ENCODE data around the gene MTHFD2L. TPM values are rescaled to one million over a fixed set of nuclear protein-coding genes. Genes with fewer than 3 reads are reported as not detected.

MTHFD2L gene
- total RNA-seq, 1 experiment from 2014 or later: 34.0 TPM

GRCh38 chr4:74109116-74109869 lies 48.6 kb upstream of the MTHFD2L start:
- TF ChIP-seq EZH2phosphoT487 (IDR thresholded peaks at IDR 0.05; ENCODE audit: borderline replicate concordance, low read length) (no peak), EZH2 (IDR thresholded peaks at IDR 0.05; ENCODE audit: low read length, unreplicated experiment) (no peak), CTCF (conservative IDR thresholded peaks at IDR 0.05; ENCODE audit: low read depth, low read length) (no peak)
- no peaks in the 10 kb centered on the region for H3K9me2 ChIP-seq (replicated peaks; ENCODE audit: low read length)
- H3K4me3 ChIP-seq (ENCODE audit: low read length): peak overlapping the region; percentile 45
- H3K9ac ChIP-seq (ENCODE audit: low read length): peak overlapping the region; percentile 85
- 0 out of 2 replicates have a peak overlapping the region, but pooled peaks have one; percentile 17 for H2AFZ ChIP-seq (ENCODE audit: low read length)
- H3K9me3 ChIP-seq (ENCODE audit: low read length): no peaks in the 10 kb centered on the region
- no peaks in the 10 kb centered on the region for H3K27me3 ChIP-seq (ENCODE audit: low read length)
- TSS peak; percentile 78 for BruUV-seq (replicated peaks)
- peaks cover 26% of the 10 kb centered on the region for H3F3A ChIP-seq (ENCODE audit: low read length, unreplicated experiment)
- ChIA-PET CTCF (interaction anchor here (0.6 to 1.9 kb wide), 4 partner anchors 10 to 247 kb away, joined by 5 to 8 read pairs (median 6); partner anchors contain the start of gene CXCL2), POLR2A (ENCODE audit: unreplicated experiment) (interaction anchor here (0.5 to 2.2 kb wide), 9 partner anchors 10 to 422 kb away, joined by 3 to 28 read pairs (median 4); partner anchors contain the start of genes CXCL2 and CXCL3)
- peak overlapping the region; percentile 96 for H3K27ac ChIP-seq (ENCODE audit: low read length)
- peak overlapping the region; percentile 78 for H3K4me2 ChIP-seq (ENCODE audit: low read length)
- peak; percentile 79 for ATAC-seq
- H3K4me1 ChIP-seq (ENCODE audit: insufficient read depth, low read length): peaks cover 65% of the 10 kb centered on the region
- H4K20me1 ChIP-seq (ENCODE audit: low read length): no peaks in the 10 kb centered on the region
- peak; percentile 99 for DNase-seq
- intact Hi-C loops (cut with micrococcal nuclease): loop anchor here (1.0 to 10.0 kb wide), 2 partner anchors 10 to 374 kb away; partner anchors contain the start of gene CXCL2
- H3K36me3 ChIP-seq (ENCODE audit: low read depth, low read length): no peaks in the 10 kb centered on the region
- no peaks in the 10 kb centered on the region for H3K79me2 ChIP-seq (ENCODE audit: low read length)

GRCh38 chr4:74109870-74110605 lies 47.9 kb upstream of the MTHFD2L start:
- Histone ChIP-seq H3K27me3 (ENCODE audit: low read length) (no peaks in the 10 kb centered on the region), H3K4me1 (ENCODE audit: insufficient read depth, low read length) (peaks cover 73% of the 10 kb centered on the region), H3K9me3 (ENCODE audit: low read length) (no peaks in the 10 kb centered on the region), H3K9me2 (replicated peaks; ENCODE audit: low read length) (no peaks in the 10 kb centered on the region), H3K79me2 (ENCODE audit: low read length) (peaks cover under 1% of the 10 kb centered on the region; the same call in 1 of the 2 replicates), H4K20me1 (ENCODE audit: low read length) (no peaks in the 10 kb centered on the region), H3F3A (ENCODE audit: low read length, unreplicated experiment) (peaks cover 26% of the 10 kb centered on the region), H2AFZ (ENCODE audit: low read length) (0 out of 2 replicates have a peak overlapping the region, but pooled peaks have one; percentile 17), H3K4me3 (ENCODE audit: low read length) (peak overlapping the region; percentile 45), H3K9ac (ENCODE audit: low read length) (peak overlapping the region; percentile 85), H3K27ac (ENCODE audit: low read length) (peak overlapping the region; percentile 96), H3K4me2 (ENCODE audit: low read length) (peak overlapping the region; percentile 78), H3K36me3 (ENCODE audit: low read depth, low read length) (no peaks in the 10 kb centered on the region)
- TSS peak; percentile 72 for BruUV-seq (replicated peaks)
- intact Hi-C loops (cut with micrococcal nuclease): loop anchor here (1.0 to 10.0 kb wide), 3 partner anchors 11 to 375 kb away; partner anchors contain the start of gene CXCL2
- POLR2A ChIA-PET (ENCODE audit: unreplicated experiment): interaction anchor here (0.5 to 2.2 kb wide), 9 partner anchors 10 to 145 kb away, joined by 3 to 28 read pairs (median 3); partner anchors contain the start of genes CXCL2 and CXCL3
- ATAC-seq (peak; percentile 66), DNase-seq (peak; percentile 96)
- CTCF ChIA-PET: interaction anchor here (1.3 to 1.9 kb wide), 2 partner anchors 12 to 24 kb away, joined by 5 to 8 read pairs; no protein-coding TSS in a partner anchor
- TF ChIP-seq EZH2 (IDR thresholded peaks at IDR 0.05; ENCODE audit: low read length, unreplicated experiment) (no peak), CTCF (conservative IDR thresholded peaks at IDR 0.05; ENCODE audit: low read depth, low read length) (no peak)

Data from PC-3 (cell line).